Tibial nerve (tissue), 4 donors: ENCODE measurements around the gene GPR101. TPM values are rescaled to one million over a fixed set of nuclear protein-coding genes. Genes with fewer than 3 reads are reported as not detected.

Experiments used
- DNase-seq, 2 donors: peaks; one replicate each; pipeline ENCODE4 v3.0.0-alpha.2; 2019; ENCODE audit warnings: low spot score in 2 of 2
- H3K27ac ChIP-seq, 4 donors: fragments of 200-600 bp; sonication (generic) in 3 of 4; one replicate each; pipeline ENCODE4 v1.5.1; 2017 to 2019; ENCODE audit warnings: mild to moderate bottlenecking in 1 of 4
- H3K27me3 ChIP-seq, 2 donors: fragments of 200-600 bp; sonication (generic) in 1 of 2; one replicate each; pipeline versions ENCODE4 v1.5.1 to v1.6.0; 2017 to 2019
- H3K36me3 ChIP-seq, 3 donors: fragments of 200-600 bp; sonication (generic); one replicate each; pipeline ENCODE4 v1.5.1; 2018 to 2019
- H3K4me1 ChIP-seq, 4 donors: fragments of 200-600 bp; sonication (generic) in 3 of 4; one replicate each; pipeline ENCODE4 v1.5.1; 2017 to 2019
- H3K4me3 ChIP-seq, 4 donors: fragments of 200-600 bp; sonication (generic) in 3 of 4; one replicate each; pipeline ENCODE4 v1.5.1; 2017 to 2019; ENCODE audit warnings: mild to moderate bottlenecking in 1 of 4, moderate library complexity in 1 of 4
- H3K9me3 ChIP-seq, 4 donors: fragments of 200-600 bp; sonication (generic) in 3 of 4; one replicate each; pipeline ENCODE4 v1.5.1; 2017 to 2019
- EP300 ChIP-seq, 2 donors: sonication (generic); formaldehyde crosslinking; IDR thresholded peaks; one replicate each; pipeline ENCODE4 v1.6.1; 2017; ENCODE audit warnings: antibody characterized with exemption in 2 of 2, mild to moderate bottlenecking in 1 of 2
- POLR2A ChIP-seq, 2 donors: fragments of 450-650 bp; IDR thresholded peaks; one replicate each; pipeline ENCODE4 v1.6.1; 2017; ENCODE audit warnings: antibody characterized with exemption in 2 of 2, mild to moderate bottlenecking in 2 of 2, moderate library complexity in 2 of 2
- WGBS, 2 donors: methylation state at CpG; one replicate each; pipeline ENCODE4 v1.1.5; 2018; 5-methylcytosine and 5-hydroxymethylcytosine counted together
- total RNA-seq, 4 donors: library from RNA; depleted of rRNA; stranded (reverse); fragments of >200 nt; gene quantifications; one replicate each; pipeline ENCODE4 v1.1.0, GENCODE V29; 2016
- TF ChIP-seq, protein P1 (sequence below), 5 experiments: fragments of 200-600 bp in 3 of 5; fragments of 450-650 bp in 2 of 5; sonication (generic) in 3 of 5; IDR thresholded peaks; one replicate each; pipeline ENCODE4 v1.5.1; 2016 to 2019; ENCODE audit warnings: antibody characterized with exemption in 5 of 5, mild to moderate bottlenecking in 3 of 5, moderate library complexity in 2 of 5

Gene GPR101
- total RNA-seq, 4 donors from 2014 or later: not detected

DNA sequence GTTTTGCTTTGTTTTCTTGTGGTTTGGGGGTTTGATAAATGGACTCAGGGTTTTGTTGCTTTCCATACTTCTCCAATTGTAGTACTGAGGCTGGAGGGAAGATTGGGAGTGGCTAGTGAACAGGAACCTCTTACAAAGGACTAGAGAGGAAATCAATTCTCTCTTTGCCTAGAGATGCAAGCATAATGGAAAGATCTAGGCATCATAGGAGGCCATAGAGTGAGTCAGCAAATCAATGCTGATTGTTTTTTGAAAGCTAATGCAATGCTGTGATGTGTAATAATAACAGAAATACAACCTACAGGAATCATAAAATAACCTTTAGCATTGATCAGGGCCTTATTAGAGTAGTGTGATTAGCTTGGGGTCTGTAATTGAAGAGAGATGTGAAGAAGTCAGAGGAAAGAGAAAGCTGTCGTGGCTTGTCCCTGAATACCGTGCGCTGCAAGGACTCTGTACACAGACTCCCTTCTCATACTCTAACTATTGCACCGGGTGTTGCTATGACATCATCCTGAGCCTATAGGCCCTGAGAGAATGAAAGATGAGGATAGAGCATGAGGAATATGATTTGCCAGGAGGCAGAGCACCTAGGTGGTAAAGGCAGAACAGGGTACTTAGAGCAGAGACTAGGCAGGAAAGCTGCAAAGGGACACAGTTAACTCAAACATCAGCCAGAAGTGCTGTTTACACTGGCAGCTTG, 29.3 kb upstream of the GPR101 start:
- 50 to 70% methylated on average over 4 of the region's 4 CpGs for WGBS, 2 donors
- H3K27ac ChIP-seq: no peak overlapping the region
- DNase-seq: no peak
- H3K27me3 ChIP-seq: peaks cover 0 to 3% of the 10 kb centered on the region in 2 donors
- no peak for TF ChIP-seq POLR2A (IDR thresholded peaks at IDR 0.05)
- H3K36me3 ChIP-seq: no peaks in the 10 kb centered on the region
- H3K4me1 ChIP-seq: no peaks in the 10 kb centered on the region
- no peak overlapping the region for H3K4me3 ChIP-seq
- H3K9me3 ChIP-seq: no peaks in the 10 kb centered on the region

DNA sequence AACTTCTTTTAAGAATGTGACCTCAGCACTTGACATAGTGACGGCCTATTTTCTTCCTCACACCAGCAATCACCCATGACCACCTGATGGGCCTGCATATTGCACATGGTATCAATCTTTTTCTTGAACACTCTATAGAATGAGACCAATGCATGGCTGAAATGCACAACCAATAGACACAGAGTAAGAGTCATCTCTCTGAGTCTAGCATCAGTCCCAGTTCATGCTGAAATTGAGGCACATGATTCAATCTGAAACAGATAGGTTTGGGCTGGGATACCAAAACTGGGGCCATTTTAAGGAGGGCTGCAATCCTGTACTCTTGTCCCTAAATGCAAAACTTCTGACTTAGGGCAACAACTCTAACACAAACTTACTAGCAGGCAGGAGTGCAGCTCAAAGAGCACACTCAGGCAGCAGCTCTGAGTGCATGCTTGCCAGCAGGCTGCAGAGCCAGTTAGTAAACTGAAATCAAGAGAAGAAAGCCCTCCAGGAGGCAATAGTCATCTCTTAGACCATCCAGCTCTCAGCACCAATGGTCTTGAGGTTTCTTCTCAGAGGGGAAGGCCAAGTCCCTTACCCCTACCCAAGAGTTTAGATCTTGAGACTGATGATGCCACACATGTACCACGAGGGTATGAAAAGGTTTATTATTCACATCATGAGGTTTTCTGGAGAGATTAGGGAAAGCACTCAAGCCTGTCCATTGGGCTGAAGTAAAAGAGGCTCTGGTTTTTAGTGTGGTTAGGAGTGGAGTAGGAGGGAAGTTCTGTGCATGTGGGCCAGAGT, 24.7 kb upstream of the GPR101 start:
- Histone ChIP-seq H3K4me3 (no peak overlapping the region), H3K4me1 (no peaks in the 10 kb centered on the region), H3K27ac (no peak overlapping the region), H3K27me3 (peaks cover 0 to 10% of the 10 kb centered on the region in 2 donors), H3K9me3 (no peaks in the 10 kb centered on the region), H3K36me3 (no peaks in the 10 kb centered on the region)
- no peak for TF ChIP-seq POLR2A (IDR thresholded peaks at IDR 0.05)
- TF ChIP-seq, protein P1, sequence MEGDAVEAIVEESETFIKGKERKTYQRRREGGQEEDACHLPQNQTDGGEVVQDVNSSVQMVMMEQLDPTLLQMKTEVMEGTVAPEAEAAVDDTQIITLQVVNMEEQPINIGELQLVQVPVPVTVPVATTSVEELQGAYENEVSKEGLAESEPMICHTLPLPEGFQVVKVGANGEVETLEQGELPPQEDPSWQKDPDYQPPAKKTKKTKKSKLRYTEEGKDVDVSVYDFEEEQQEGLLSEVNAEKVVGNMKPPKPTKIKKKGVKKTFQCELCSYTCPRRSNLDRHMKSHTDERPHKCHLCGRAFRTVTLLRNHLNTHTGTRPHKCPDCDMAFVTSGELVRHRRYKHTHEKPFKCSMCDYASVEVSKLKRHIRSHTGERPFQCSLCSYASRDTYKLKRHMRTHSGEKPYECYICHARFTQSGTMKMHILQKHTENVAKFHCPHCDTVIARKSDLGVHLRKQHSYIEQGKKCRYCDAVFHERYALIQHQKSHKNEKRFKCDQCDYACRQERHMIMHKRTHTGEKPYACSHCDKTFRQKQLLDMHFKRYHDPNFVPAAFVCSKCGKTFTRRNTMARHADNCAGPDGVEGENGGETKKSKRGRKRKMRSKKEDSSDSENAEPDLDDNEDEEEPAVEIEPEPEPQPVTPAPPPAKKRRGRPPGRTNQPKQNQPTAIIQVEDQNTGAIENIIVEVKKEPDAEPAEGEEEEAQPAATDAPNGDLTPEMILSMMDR (IDR thresholded peaks at IDR 0.05): no peak
- no peak for TF ChIP-seq EP300 (IDR thresholded peaks at IDR 0.05)
- 14 to 28% methylated on average over 2 of the region's 2 CpGs for WGBS, 2 donors
- DNase-seq: no peak

DNA sequence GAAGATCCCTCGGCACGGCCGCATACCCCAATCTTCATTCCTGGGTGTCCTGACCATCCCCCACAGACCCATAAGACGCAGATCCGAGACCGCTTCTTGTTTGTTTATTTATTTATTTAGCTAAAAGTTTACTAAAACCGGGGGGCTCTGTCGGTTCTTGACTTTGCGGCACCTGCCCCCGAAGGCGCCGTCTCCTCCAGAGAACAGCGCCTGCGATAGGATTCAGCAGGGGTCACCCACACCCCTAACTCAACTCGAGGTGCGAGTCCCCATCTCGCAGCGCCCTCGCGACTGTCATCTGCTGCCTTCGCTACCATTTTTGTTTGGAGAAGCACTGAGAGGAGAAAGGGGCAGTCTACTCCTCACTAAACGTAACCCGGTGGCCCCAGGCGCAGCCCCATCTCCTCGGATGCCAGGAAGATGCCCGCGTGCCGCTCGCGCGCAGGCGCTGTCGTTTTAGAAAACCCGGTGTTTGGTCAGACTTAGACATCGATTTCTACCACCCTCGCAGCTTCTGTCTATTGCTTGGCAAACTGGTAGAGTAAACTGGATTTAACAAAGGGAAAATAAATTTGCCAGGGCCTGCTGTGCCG, 18.9 kb upstream of the GPR101 start:
- no peak for DNase-seq
- H3K36me3 ChIP-seq: no peaks in the 10 kb centered on the region
- H3K9me3 ChIP-seq: no peaks in the 10 kb centered on the region
- no peak overlapping the region for H3K27ac ChIP-seq
- 6 to 39% methylated on average over 12 to 37 of the region's 37 CpGs for WGBS, 2 donors
- H3K4me1 ChIP-seq: peaks cover 0 to 16% (median 0%) of the 10 kb centered on the region in 4 donors
- H3K27me3 ChIP-seq: peaks cover 0 to 27% of the 10 kb centered on the region in 2 donors
- TF ChIP-seq EP300 (IDR thresholded peaks at IDR 0.05) (no peak), POLR2A (IDR thresholded peaks at IDR 0.05) (no peak)
- TF ChIP-seq, protein P1 (IDR thresholded peaks at IDR 0.05): no peak
- peak overlapping the region; percentile 15 to 53 (median 28) for H3K4me3 ChIP-seq

DNA sequence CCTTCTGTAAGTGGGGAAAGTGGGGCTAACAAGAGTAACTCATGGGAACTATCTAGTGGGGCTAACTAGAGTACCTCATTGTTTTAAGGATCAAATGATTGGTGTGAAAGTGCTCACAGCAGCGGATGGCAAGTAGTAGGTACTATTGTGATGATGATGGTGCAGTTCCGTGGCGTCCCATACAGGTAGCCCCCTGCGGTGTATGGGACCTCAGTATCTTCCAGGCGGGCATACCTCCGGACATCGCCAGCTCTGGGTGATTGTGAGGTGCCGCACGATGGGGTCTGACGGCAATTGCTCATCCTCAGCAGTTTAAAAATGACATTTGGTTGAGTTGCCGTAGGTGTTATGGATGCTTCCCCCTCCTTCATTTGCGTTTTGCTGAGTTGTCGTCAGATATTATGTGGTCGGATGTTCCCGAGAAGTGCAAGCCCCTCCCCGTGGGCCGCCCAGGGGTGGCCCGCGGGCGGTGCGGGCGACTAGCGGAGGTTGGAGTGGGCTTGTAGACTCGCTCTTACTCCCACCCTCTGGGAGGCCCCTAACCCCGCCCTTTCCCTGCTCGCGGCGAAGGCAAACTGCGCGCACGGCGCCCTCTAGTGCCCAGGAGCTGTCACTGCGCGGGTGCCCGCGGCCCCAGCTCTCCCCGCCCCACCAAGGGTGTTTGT, 18.3 kb upstream of the GPR101 start:
- H3K4me1 ChIP-seq: peaks cover 0 to 16% (median 0%) of the 10 kb centered on the region in 4 donors
- WGBS, 2 donors: 3 to 23% methylated on average over 22 to 34 of the region's 37 CpGs
- TF ChIP-seq POLR2A (IDR thresholded peaks at IDR 0.05): no peak
- TF ChIP-seq, protein P1 (IDR thresholded peaks at IDR 0.05): peak; percentile 58 to 76 (median 65)
- no peak for TF ChIP-seq EP300 (IDR thresholded peaks at IDR 0.05)
- no peak overlapping the region for H3K27ac ChIP-seq
- no peaks in the 10 kb centered on the region for H3K36me3 ChIP-seq
- DNase-seq: peak in 1 of 2 donors; percentile 18
- peaks cover 0 to 27% of the 10 kb centered on the region in 2 donors for H3K27me3 ChIP-seq
- H3K4me3 ChIP-seq: peak overlapping the region; percentile 15 to 53 (median 28)
- no peaks in the 10 kb centered on the region for H3K9me3 ChIP-seq

DNA sequence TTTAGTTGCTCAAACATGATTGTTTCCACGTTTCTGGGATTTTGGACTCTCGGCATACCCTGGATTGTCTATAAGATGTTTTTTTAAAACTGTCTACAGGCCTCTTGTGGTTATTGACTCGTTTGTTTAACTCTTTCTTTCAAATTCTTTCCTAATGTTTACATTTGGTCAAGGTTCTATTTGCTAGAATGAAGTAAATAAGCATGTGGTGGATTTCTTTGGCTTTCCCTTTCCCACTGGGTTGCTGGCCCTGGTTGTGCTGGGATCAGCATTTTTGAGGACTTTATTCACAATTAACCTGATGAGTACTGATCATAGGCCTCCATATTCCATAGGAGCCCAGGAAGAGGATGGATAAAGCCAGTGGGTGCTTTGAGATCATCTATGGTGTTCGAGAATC, 11.1 kb upstream of the GPR101 start:
- H3K27ac ChIP-seq: no peak overlapping the region
- H3K4me3 ChIP-seq: no peak overlapping the region
- no peaks in the 10 kb centered on the region for H3K9me3 ChIP-seq
- TF ChIP-seq, protein P1 (IDR thresholded peaks at IDR 0.05): no peak
- no peak for TF ChIP-seq POLR2A (IDR thresholded peaks at IDR 0.05)
- TF ChIP-seq EP300 (IDR thresholded peaks at IDR 0.05): no peak
- no peaks in the 10 kb centered on the region for H3K4me1 ChIP-seq
- H3K27me3 ChIP-seq: no peaks in the 10 kb centered on the region
- DNase-seq: no peak
- no peaks in the 10 kb centered on the region for H3K36me3 ChIP-seq
- WGBS, 2 donors: 54 to 60% methylated on average over 4 of the region's 4 CpGs
